Epithelial cell of proximal tubule (primary cell): ENCODE data around the gene ST8SIA2. TPM values are rescaled to one million over a fixed set of nuclear protein-coding genes. Genes with fewer than 3 reads are reported as not detected.

Experiments
- DNase-seq: peaks from one replicate; pipeline ENCODE4 v3.0.0-alpha.2; 2011; ENCODE audit warnings: low read depth
- H3K4me3 ChIP-seq: 2 replicates; pipeline ENCODE4 v1.5.1; 2011; ENCODE audit warnings: low read depth, mild to moderate bottlenecking, low read length
- CTCF ChIP-seq: conservative IDR thresholded peaks from 2 replicates; pipeline ENCODE4 v1.5.1; 2012; ENCODE audit warnings: low read depth, mild to moderate bottlenecking, low read length
- total RNA-seq: library from RNA; depleted of rRNA; stranded (reverse); fragments of >200 nt; gene quantifications from 2 replicates; pipeline ENCODE4 v1.2.3, GENCODE V29; 2015

The ST8SIA2 gene
- total RNA-seq, 1 donor from 2014 or later: 6.3 TPM

GRCh38 chr15:92405942-92406341, 12.3 kb downstream of the ST8SIA2 start:
- no peak for DNase-seq
- TF ChIP-seq CTCF: no peak

DNA sequence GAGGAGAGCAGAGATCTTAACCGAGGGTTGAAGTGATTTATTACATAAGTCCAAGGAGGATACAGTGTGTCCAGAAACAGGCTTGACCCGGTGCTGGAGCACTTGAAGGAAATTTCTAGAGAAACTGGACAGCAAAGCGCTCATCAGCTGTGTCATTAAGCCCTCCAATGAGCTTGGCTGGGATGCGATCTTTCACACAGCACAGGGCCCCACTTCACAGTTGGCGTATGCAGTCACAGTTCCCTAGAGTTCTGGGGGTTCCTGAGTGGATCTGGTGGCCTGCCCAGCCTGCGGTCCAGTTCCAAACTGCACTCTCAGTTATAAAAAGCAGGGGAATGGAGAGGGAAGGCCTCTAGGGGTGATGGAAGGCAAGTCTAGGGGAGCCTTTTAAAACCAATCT, 13.6 kb downstream of the ST8SIA2 start:
- TF ChIP-seq CTCF: no peak
- DNase-seq: no peak
- H3K4me3 ChIP-seq: no peak overlapping the region

More at GRCh38 chr15:92405942-92406341, 12.3 kb downstream of the ST8SIA2 start:
- H3K4me3 ChIP-seq: no peak overlapping the region

DNA sequence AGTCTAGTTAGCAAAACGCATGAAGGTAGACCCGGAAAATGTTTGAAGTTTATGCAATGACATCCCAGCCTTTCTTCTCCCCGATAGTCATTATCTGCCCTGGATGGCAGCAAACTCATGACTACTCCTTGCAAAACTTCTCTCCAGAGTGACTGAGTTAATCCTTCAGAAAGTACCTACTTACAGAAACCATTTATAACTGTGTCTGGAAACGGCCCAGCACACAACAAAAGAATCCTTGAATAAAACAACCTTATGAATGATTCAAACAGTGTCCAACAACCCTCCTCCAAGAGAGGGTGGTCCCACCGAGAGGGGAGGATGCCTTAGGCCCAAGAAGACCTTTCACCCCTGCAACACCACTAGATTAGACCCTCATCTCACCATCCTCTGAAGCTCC, 14.2 kb downstream of the ST8SIA2 start:
- TF ChIP-seq CTCF: no peak
- no peak for DNase-seq

GRCh38 chr15:92409006-92409405, 15.3 kb downstream of the ST8SIA2 start:
- no peak for TF ChIP-seq CTCF
- no peak for DNase-seq

More for the DNA sequence above, 14.2 kb downstream of the ST8SIA2 start:
- H3K4me3 ChIP-seq: no peak overlapping the region

GRCh38 chr15:92409521-92409920, 15.8 kb downstream of the ST8SIA2 start:
- DNase-seq: no peak
- TF ChIP-seq CTCF: no peak
- no peak overlapping the region for H3K4me3 ChIP-seq

More at GRCh38 chr15:92409006-92409405, 15.3 kb downstream of the ST8SIA2 start:
- H3K4me3 ChIP-seq: no peak overlapping the region

- no peak for TF ChIP-seq CTCF
- DNase-seq: no peak
- H3K4me3 ChIP-seq: no peak overlapping the region
Observed at GRCh38 chr15:92410537-92410936, 16.9 kb downstream of the ST8SIA2 start.

GRCh38 chr15:92411256-92411655, 17.6 kb downstream of the ST8SIA2 start:
- TF ChIP-seq CTCF: no peak
- no peak for DNase-seq
- no peak overlapping the region for H3K4me3 ChIP-seq
